WTC11 (cell line): ENCODE results near the gene RTEL1. TPM values are rescaled to one million over a fixed set of nuclear protein-coding genes. Genes with fewer than 3 reads are reported as not detected.

Experiments used
- ATAC-seq: fragments of 200-7000 bp; cut with Tn5 transposase; 2 replicates; pipeline ENCODE4 v1.10.0; 2021; ENCODE audit warnings: mild to moderate bottlenecking, moderate library complexity
- CTCF ChIA-PET: fragments of 300-600 bp; sonication (Branson Sonifier 250); formaldehyde crosslinking; loops from one replicate; lab custom pipeline; 2021; ENCODE audit warnings: antibody characterized with exemption; lab: Charles Lee
- POLR2A ChIA-PET: fragments of 350-600 bp; sonication (Branson Sonifier 250); formaldehyde crosslinking; loops from one replicate; lab custom pipeline; 2021; ENCODE audit warnings: antibody characterized with exemption; lab: Charles Lee
- DNase-seq: peaks from one replicate; pipeline ENCODE4 v3.0.0; 2021; ENCODE audit warnings: low spot score
- H3K27ac Mint-ChIP-seq: 2 replicates; pipeline ENCODE4 v1.8.0; 2021; ENCODE audit warnings: mixed read lengths
- H3K27me3 Mint-ChIP-seq: 2 replicates; pipeline ENCODE4 v1.8.0; 2021; ENCODE audit warnings: low read depth, mild to moderate bottlenecking, moderate library complexity, mixed read lengths
- H3K36me3 Mint-ChIP-seq: 2 replicates; pipeline ENCODE4 v1.8.0; 2021; ENCODE audit warnings: mixed read lengths
- H3K4me1 Mint-ChIP-seq: 2 replicates; pipeline ENCODE4 v1.8.0; 2022; ENCODE audit warnings: mixed read lengths
- H3K4me3 Mint-ChIP-seq: 2 replicates; pipeline ENCODE4 v1.8.0; 2021; ENCODE audit warnings: mild to moderate bottlenecking, moderate library complexity, mixed read lengths
- H3K9me3 Mint-ChIP-seq: 2 replicates; pipeline ENCODE4 v1.8.0; 2021; ENCODE audit warnings: mixed read lengths
- CDX4 ChIP-seq: fragments of 250-450 bp; sonication (Bioruptor Pico); IDR thresholded peaks from 2 replicates; pipeline ENCODE4 v1.9.0; 2021; ENCODE audit warnings: moderate library complexity, mild to moderate bottlenecking, inconsistent platforms, borderline replicate concordance
- CREB1 ChIP-seq: sonication (generic); formaldehyde crosslinking; IDR thresholded peaks from 2 replicates; pipeline ENCODE4 v1.8.0; 2023; ENCODE audit warnings: mild to moderate bottlenecking, missing genetic modification reagents
- CREM ChIP-seq: sonication (generic); formaldehyde crosslinking; IDR thresholded peaks from 2 replicates; pipeline ENCODE4 v1.8.1; 2022; ENCODE audit warnings: mild to moderate bottlenecking, missing genetic modification reagents, moderate library complexity
- E2F4 ChIP-seq: sonication (generic); formaldehyde crosslinking; IDR thresholded peaks from 2 replicates; pipeline ENCODE4 v1.8.1; 2022; ENCODE audit warnings: low read depth, mild to moderate bottlenecking, moderate library complexity, missing genetic modification reagents, borderline replicate concordance
- ELF4 ChIP-seq: sonication (generic); formaldehyde crosslinking; IDR thresholded peaks from 2 replicates; pipeline ENCODE4 v1.8.1; 2022; ENCODE audit warnings: low read depth, mild to moderate bottlenecking, moderate library complexity, missing genetic modification reagents
- GTF2I ChIP-seq: fragments of 250-450 bp; sonication (Bioruptor Pico); conservative IDR thresholded peaks from 2 replicates; pipeline ENCODE4 v1.4.0; 2021; ENCODE audit warnings: mild to moderate bottlenecking
- HMGA2 ChIP-seq: fragments of 250-450 bp; sonication (Bioruptor Pico); IDR thresholded peaks from 2 replicates; pipeline ENCODE4 v1.4.0; 2021; ENCODE audit warnings: mild to moderate bottlenecking, moderate library complexity
- NR3C1 ChIP-seq: sonication (generic); formaldehyde crosslinking; conservative IDR thresholded peaks from 2 replicates; pipeline ENCODE4 v1.8.1; 2023; ENCODE audit warnings: low read depth, mild to moderate bottlenecking, missing genetic modification reagents
- SP1 ChIP-seq: sonication (generic); formaldehyde crosslinking; conservative IDR thresholded peaks from 2 replicates; pipeline ENCODE4 v1.8.1; 2022; ENCODE audit warnings: missing genetic modification reagents
- STAT6 ChIP-seq: sonication (generic); formaldehyde crosslinking; conservative IDR thresholded peaks from 2 replicates; pipeline ENCODE4 v1.8.1; 2023; ENCODE audit warnings: mild to moderate bottlenecking, low read depth, missing genetic modification reagents, moderate library complexity
- ZMAT4 ChIP-seq: fragments of 250-450 bp; sonication (Bioruptor Pico); IDR thresholded peaks from 2 replicates; pipeline ENCODE4 v1.9.0; 2021; ENCODE audit warnings: mild to moderate bottlenecking
- ZNF121 ChIP-seq: sonication (generic); formaldehyde crosslinking; IDR thresholded peaks from 2 replicates; pipeline ENCODE4 v1.8.0; 2023; ENCODE audit warnings: missing genetic modification reagents
- ZNF138 ChIP-seq: sonication (generic); formaldehyde crosslinking; conservative IDR thresholded peaks from 2 replicates; pipeline ENCODE4 v1.8.1; 2022; ENCODE audit warnings: mild to moderate bottlenecking, moderate library complexity, missing genetic modification reagents
- ZNF423 ChIP-seq: fragments of 250-450 bp; sonication (Bioruptor Pico); IDR thresholded peaks from 2 replicates; pipeline ENCODE4 v2.1.2; 2022; ENCODE audit warnings: mild to moderate bottlenecking, moderate library complexity
- ZNF425 ChIP-seq: fragments of 250-450 bp; sonication (Bioruptor Pico); conservative IDR thresholded peaks from 2 replicates; pipeline ENCODE4 v1.9.0; 2021; ENCODE audit warnings: mild to moderate bottlenecking
- total RNA-seq: library from RNA; stranded (reverse); gene quantifications from 3 replicates; pipeline ENCODE4 v1.2.3, GENCODE V29; 2021

RTEL1 gene
- total RNA-seq, 1 experiment from 2014 or later, result 44.9 TPM

GRCh38 chr20:63657260-63657936 is 714 bp upstream of the RTEL1 start:
- TF ChIP-seq ELF4 (CRISPR knock-in tag) (no peak), ZNF425 (CRISPR knock-in tag) (no peak), SP1 (no peak), HMGA2 (CRISPR knock-in tag) (no peak), ZNF138 (no peak), ZNF423 (CRISPR knock-in tag) (no peak), CREB1 (no peak)
- DNase-seq, result peak; percentile 31
- H3K36me3 Mint-ChIP-seq, result peaks cover 2% of the 10 kb centered on the region; the same call in 1 of the 2 replicates
- ATAC-seq, result no peak
- POLR2A ChIA-PET, result interaction anchor here (1.2 kb wide), 2 partner anchors 33 to 40 kb away, joined by 3 to 4 read pairs; partner anchors contain the start of gene TNFRSF6B
- peak overlapping the region; percentile 87 for H3K27ac Mint-ChIP-seq
- peak overlapping the region; percentile 89 for H3K4me3 Mint-ChIP-seq
- H3K4me1 Mint-ChIP-seq, result peaks cover 23% of the 10 kb centered on the region
- H3K9me3 Mint-ChIP-seq, result no peaks in the 10 kb centered on the region
- CTCF ChIA-PET, result interaction anchor here (1.0 to 1.6 kb wide), 4 partner anchors 12 to 119 kb away, joined by 3 to 23 read pairs (median 10); partner anchors contain the start of gene TNFRSF6B
- no peaks in the 10 kb centered on the region for H3K27me3 Mint-ChIP-seq

- no peaks in the 10 kb centered on the region for H3K9me3 Mint-ChIP-seq
- ChIA-PET POLR2A (interaction anchor here (0.6 to 1.0 kb wide), 3 partner anchors 17 to 338 kb away, joined by 3 to 17 read pairs (median 3); partner anchors contain the start of genes ARFRP1 and ZGPAT), CTCF (interaction anchor here (0.5 to 1.6 kb wide), 9 partner anchors 13 to 322 kb away, joined by 3 to 23 read pairs (median 4); partner anchors contain the start of genes PRPF6 and TNFRSF6B)
- peak overlapping the region; percentile 89 for H3K4me3 Mint-ChIP-seq
- no peak for DNase-seq
- ATAC-seq, result peak; percentile 8
- peak overlapping the region; percentile 10; the same call in 1 of the 2 replicates for H3K27ac Mint-ChIP-seq
- H3K27me3 Mint-ChIP-seq, result no peaks in the 10 kb centered on the region
- no peak for TF ChIP-seq STAT6 (CRISPR knock-in tag)
- TF ChIP-seq ZNF121 (CRISPR knock-in tag), result no peak
- TF ChIP-seq GTF2I (CRISPR knock-in tag), result no peak
- no peak for TF ChIP-seq CDX4 (CRISPR knock-in tag)
- no peak for TF ChIP-seq ZMAT4 (CRISPR knock-in tag)
- TF ChIP-seq CREM (CRISPR knock-in tag), result no peak
- no peak for TF ChIP-seq NR3C1 (CRISPR knock-in tag)
- TF ChIP-seq E2F4 (CRISPR knock-in tag), result no peak
- peaks cover 22% of the 10 kb centered on the region for H3K4me1 Mint-ChIP-seq
- H3K36me3 Mint-ChIP-seq, result peaks cover 3% of the 10 kb centered on the region; the same call in 1 of the 2 replicates
These were observed 656 bp downstream of the RTEL1 start for GRCh38 chr20:63658749-63659187.
